Liver (tissue), 9 donors: ENCODE measurements around the gene RBMX. TPM values are rescaled to one million over a fixed set of nuclear protein-coding genes. Genes with fewer than 3 reads are reported as not detected.

Experiments used
- DNase-seq: peaks from one replicate; pipeline ENCODE4 v3.0.0-alpha.2; 2017; ENCODE audit warnings: low spot score
- H3K27ac ChIP-seq, 2 donors: one replicate each; pipeline ENCODE4 v1.7.0; 2013; ENCODE audit warnings: inconsistent platforms in 2 of 2, low read length in 2 of 2, control low read depth in 1 of 2, low read depth in 1 of 2, mild to moderate bottlenecking in 1 of 2
- H3K27me3 ChIP-seq, 4 donors: one replicate each; pipeline versions ENCODE4 v1.6.1 to v1.7.0; 2013; ENCODE audit warnings: low read length in 3 of 4, inconsistent platforms in 1 of 4, mild to moderate bottlenecking in 1 of 4, moderate library complexity in 1 of 4; ENCODE audit not compliant: control insufficient read depth in 4 of 4, insufficient read depth in 4 of 4
- H3K36me3 ChIP-seq, 4 donors: one replicate each; pipeline versions ENCODE4 v1.6.1 to v1.7.0; 2013; ENCODE audit warnings: low read length in 3 of 4, mild to moderate bottlenecking in 3 of 4, low read depth in 1 of 4, moderate library complexity in 1 of 4; ENCODE audit not compliant: control insufficient read depth in 4 of 4, insufficient read depth in 3 of 4
- H3K4me1 ChIP-seq, 4 donors: one replicate each; pipeline versions ENCODE4 v1.6.1 to v1.7.0; 2013; ENCODE audit warnings: low read length in 3 of 4, mild to moderate bottlenecking in 3 of 4, moderate library complexity in 1 of 4; ENCODE audit not compliant: control insufficient read depth in 4 of 4, insufficient read depth in 4 of 4
- H3K4me3 ChIP-seq, 3 donors: one replicate each; pipeline versions ENCODE4 v1.6.1 to v1.7.0; 2013; ENCODE audit warnings: low read length in 3 of 3, control low read depth in 1 of 3, low read depth in 1 of 3, mild to moderate bottlenecking in 1 of 3
- H3K9ac ChIP-seq, 2 donors: one replicate each; pipeline ENCODE4 v1.7.0; 2013; ENCODE audit warnings: low read length in 2 of 2, mild to moderate bottlenecking in 2 of 2, moderate library complexity in 2 of 2, control low read depth in 1 of 2, low read depth in 1 of 2
- H3K9me3 ChIP-seq, 4 donors: one replicate each; pipeline versions ENCODE4 v1.6.1 to v1.7.0; 2013; ENCODE audit warnings: low read length in 3 of 4; ENCODE audit not compliant: control insufficient read depth in 4 of 4
- EGR1 ChIP-seq, 2 donors: IDR thresholded peaks; 2 replicates each; pipeline ENCODE4 v1.6.1; 2016 to 2018; ENCODE audit warnings: antibody characterized with exemption in 2 of 2, low read depth in 2 of 2
- FOXA1 ChIP-seq: IDR thresholded peaks from 2 replicates; pipeline ENCODE4 v1.6.1; 2016; ENCODE audit warnings: antibody characterized with exemption
- FOXA2 ChIP-seq: IDR thresholded peaks from 2 replicates; pipeline ENCODE4 v1.6.1; 2016; ENCODE audit warnings: antibody characterized with exemption
- GABPA ChIP-seq, 2 donors: IDR thresholded peaks in 1 of 2; conservative IDR thresholded peaks in 1 of 2; 2 replicates each; pipeline ENCODE4 v1.6.1; 2016; ENCODE audit warnings: antibody characterized with exemption in 2 of 2, mild to moderate bottlenecking in 1 of 2, moderate library complexity in 1 of 2
- HNF4A ChIP-seq, 2 donors: conservative IDR thresholded peaks; 2 replicates each; pipeline ENCODE4 v1.6.1; 2016; ENCODE audit warnings: antibody characterized with exemption in 2 of 2, mild to moderate bottlenecking in 2 of 2
- HNF4G ChIP-seq: IDR thresholded peaks from 2 replicates; pipeline ENCODE4 v1.6.1; 2016; ENCODE audit warnings: antibody characterized with exemption
- JUND ChIP-seq, 2 donors: IDR thresholded peaks; 2 replicates each; pipeline ENCODE4 v1.6.1; 2016; ENCODE audit warnings: antibody characterized with exemption in 2 of 2
- NR2F2 ChIP-seq: IDR thresholded peaks from 2 replicates; pipeline ENCODE4 v1.6.1; 2016; ENCODE audit warnings: antibody characterized with exemption
- RAD21 ChIP-seq, 2 donors: IDR thresholded peaks; 2 replicates each; pipeline ENCODE4 v1.6.1; 2016; ENCODE audit warnings: antibody characterized with exemption in 2 of 2, mild to moderate bottlenecking in 2 of 2
- SP1 ChIP-seq: IDR thresholded peaks from 2 replicates; pipeline ENCODE4 v1.6.1; 2018; ENCODE audit warnings: antibody characterized with exemption, mild to moderate bottlenecking
- TAF1 ChIP-seq: conservative IDR thresholded peaks from 2 replicates; pipeline ENCODE4 v1.6.1; 2016; ENCODE audit warnings: antibody characterized with exemption, mild to moderate bottlenecking
- YY1 ChIP-seq: IDR thresholded peaks from 2 replicates; pipeline ENCODE4 v1.6.1; 2016; ENCODE audit warnings: antibody characterized with exemption, mild to moderate bottlenecking
- WGBS: extraction: QIAGEN DNeasy Blood & Tissue Kit; methylation state at CpG from one replicate; pipeline ENCODE4 v1.1.7; 2013; 5-methylcytosine and 5-hydroxymethylcytosine counted together
- polyA plus RNA-seq, 2 donors: library from polyadenylated mRNA; stranded (reverse) in 1 of 2; unstranded in 1 of 2; fragments of 200-250 nt in 1 of 2; fragments of >200 nt in 1 of 2; fragmentation: Nextera tagmentation in 1 of 2; extraction: Ambion mirVana in 1 of 2; gene quantifications; one replicate each; pipeline versions ENCODE4 v1.2.1 to v1.2.3, GENCODE V29; 2013 to 2015
- total RNA-seq, 2 donors: library from RNA; depleted of rRNA; stranded (reverse); fragments of >200 nt; gene quantifications; one replicate each; pipeline ENCODE4 v1.2.3, GENCODE V29; 2014
- TF ChIP-seq, protein P1 (sequence below): IDR thresholded peaks from 2 replicates; pipeline ENCODE4 v1.6.1; 2016; ENCODE audit warnings: antibody characterized with exemption
- TF ChIP-seq, protein P2 (sequence below): fragments of 150-350 bp; IDR thresholded peaks from 2 replicates; pipeline ENCODE4 v1.5.1; 2017; ENCODE audit warnings: improper control_type of control experiment, low read depth, low read length; ENCODE audit not compliant: missing input control
- TF ChIP-seq, protein P3 (sequence below): IDR thresholded peaks from 2 replicates; pipeline ENCODE4 v1.6.1; 2016; ENCODE audit warnings: antibody characterized with exemption
- TF ChIP-seq, protein P4 (sequence below): IDR thresholded peaks from 2 replicates; pipeline ENCODE4 v1.6.1; 2016; ENCODE audit warnings: antibody characterized with exemption, mild to moderate bottlenecking
- donor health status: healthy.
- donor health status: healthy.
- donor health status: healthy.
- donor health status: healthy.
- donor health status: healthy.

Gene RBMX
- total and polyA plus RNA-seq, 4 donors = 29.3 to 93.6 (median 63.2) TPM

DNA sequence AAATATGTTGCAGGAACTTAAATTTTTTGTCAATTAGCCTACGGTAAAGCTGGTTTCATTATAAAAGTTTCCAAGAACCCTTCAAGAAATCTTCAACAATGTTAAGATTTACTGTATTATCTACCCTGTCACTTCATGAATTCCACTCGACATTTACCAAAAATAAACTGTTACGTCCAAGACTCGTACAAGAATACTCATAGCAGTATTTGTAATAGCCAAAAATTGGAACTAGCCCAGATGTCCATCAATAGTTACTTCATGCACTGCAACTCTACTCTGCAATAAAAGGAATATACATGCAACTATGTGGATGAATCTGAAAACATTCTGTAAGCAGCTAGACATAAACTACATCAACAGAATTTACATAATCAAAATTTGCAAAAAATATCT lies 13.4 kb downstream of the RBMX start:
- H3K27ac ChIP-seq = no peak overlapping the region
- no peak overlapping the region for H3K4me3 ChIP-seq
- H3K27me3 ChIP-seq = no peaks in the 10 kb centered on the region
- no peaks in the 10 kb centered on the region for H3K9me3 ChIP-seq
- 79% methylated on average over 4 of the region's 4 CpGs for WGBS
- peaks cover 5 to 32% (median 14%) of the 10 kb centered on the region in 4 donors for H3K36me3 ChIP-seq
- no peak overlapping the region for H3K9ac ChIP-seq
- no peaks in the 10 kb centered on the region for H3K4me1 ChIP-seq
- TF ChIP-seq YY1 (no peak), SP1 (no peak), JUND (IDR thresholded peaks at IDR 0.05) (no peak), EGR1 (IDR thresholded peaks at IDR 0.05; ENCODE audit: low read depth in 2 of 2) (no peak), GABPA (IDR thresholded peaks at IDR 0.05 in 1 of 2, conservative IDR thresholded peaks at IDR 0.05 in 1 of 2) (no peak), FOXA2 (no peak), RAD21 (IDR thresholded peaks at IDR 0.05) (no peak), NR2F2 (no peak), HNF4A (conservative IDR thresholded peaks at IDR 0.05) (no peak), TAF1 (no peak), FOXA1 (no peak), HNF4G (no peak)
- TF ChIP-seq, protein P1, sequence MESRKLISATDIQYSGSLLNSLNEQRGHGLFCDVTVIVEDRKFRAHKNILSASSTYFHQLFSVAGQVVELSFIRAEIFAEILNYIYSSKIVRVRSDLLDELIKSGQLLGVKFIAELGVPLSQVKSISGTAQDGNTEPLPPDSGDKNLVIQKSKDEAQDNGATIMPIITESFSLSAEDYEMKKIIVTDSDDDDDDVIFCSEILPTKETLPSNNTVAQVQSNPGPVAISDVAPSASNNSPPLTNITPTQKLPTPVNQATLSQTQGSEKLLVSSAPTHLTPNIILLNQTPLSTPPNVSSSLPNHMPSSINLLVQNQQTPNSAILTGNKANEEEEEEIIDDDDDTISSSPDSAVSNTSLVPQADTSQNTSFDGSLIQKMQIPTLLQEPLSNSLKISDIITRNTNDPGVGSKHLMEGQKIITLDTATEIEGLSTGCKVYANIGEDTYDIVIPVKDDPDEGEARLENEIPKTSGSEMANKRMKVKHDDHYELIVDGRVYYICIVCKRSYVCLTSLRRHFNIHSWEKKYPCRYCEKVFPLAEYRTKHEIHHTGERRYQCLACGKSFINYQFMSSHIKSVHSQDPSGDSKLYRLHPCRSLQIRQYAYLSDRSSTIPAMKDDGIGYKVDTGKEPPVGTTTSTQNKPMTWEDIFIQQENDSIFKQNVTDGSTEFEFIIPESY = no peak
- TF ChIP-seq, protein P2, sequence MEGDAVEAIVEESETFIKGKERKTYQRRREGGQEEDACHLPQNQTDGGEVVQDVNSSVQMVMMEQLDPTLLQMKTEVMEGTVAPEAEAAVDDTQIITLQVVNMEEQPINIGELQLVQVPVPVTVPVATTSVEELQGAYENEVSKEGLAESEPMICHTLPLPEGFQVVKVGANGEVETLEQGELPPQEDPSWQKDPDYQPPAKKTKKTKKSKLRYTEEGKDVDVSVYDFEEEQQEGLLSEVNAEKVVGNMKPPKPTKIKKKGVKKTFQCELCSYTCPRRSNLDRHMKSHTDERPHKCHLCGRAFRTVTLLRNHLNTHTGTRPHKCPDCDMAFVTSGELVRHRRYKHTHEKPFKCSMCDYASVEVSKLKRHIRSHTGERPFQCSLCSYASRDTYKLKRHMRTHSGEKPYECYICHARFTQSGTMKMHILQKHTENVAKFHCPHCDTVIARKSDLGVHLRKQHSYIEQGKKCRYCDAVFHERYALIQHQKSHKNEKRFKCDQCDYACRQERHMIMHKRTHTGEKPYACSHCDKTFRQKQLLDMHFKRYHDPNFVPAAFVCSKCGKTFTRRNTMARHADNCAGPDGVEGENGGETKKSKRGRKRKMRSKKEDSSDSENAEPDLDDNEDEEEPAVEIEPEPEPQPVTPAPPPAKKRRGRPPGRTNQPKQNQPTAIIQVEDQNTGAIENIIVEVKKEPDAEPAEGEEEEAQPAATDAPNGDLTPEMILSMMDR = no peak
- TF ChIP-seq, protein P3, sequence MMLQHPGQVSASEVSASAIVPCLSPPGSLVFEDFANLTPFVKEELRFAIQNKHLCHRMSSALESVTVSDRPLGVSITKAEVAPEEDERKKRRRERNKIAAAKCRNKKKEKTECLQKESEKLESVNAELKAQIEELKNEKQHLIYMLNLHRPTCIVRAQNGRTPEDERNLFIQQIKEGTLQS = no peak
- TF ChIP-seq, protein P4, sequence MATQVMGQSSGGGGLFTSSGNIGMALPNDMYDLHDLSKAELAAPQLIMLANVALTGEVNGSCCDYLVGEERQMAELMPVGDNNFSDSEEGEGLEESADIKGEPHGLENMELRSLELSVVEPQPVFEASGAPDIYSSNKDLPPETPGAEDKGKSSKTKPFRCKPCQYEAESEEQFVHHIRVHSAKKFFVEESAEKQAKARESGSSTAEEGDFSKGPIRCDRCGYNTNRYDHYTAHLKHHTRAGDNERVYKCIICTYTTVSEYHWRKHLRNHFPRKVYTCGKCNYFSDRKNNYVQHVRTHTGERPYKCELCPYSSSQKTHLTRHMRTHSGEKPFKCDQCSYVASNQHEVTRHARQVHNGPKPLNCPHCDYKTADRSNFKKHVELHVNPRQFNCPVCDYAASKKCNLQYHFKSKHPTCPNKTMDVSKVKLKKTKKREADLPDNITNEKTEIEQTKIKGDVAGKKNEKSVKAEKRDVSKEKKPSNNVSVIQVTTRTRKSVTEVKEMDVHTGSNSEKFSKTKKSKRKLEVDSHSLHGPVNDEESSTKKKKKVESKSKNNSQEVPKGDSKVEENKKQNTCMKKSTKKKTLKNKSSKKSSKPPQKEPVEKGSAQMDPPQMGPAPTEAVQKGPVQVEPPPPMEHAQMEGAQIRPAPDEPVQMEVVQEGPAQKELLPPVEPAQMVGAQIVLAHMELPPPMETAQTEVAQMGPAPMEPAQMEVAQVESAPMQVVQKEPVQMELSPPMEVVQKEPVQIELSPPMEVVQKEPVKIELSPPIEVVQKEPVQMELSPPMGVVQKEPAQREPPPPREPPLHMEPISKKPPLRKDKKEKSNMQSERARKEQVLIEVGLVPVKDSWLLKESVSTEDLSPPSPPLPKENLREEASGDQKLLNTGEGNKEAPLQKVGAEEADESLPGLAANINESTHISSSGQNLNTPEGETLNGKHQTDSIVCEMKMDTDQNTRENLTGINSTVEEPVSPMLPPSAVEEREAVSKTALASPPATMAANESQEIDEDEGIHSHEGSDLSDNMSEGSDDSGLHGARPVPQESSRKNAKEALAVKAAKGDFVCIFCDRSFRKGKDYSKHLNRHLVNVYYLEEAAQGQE = no peak
- DNase-seq = no peak
